Measurements from ENCODE around the gene NELFA. TPM values are rescaled to one million over a fixed set of nuclear protein-coding genes. Genes with fewer than 3 reads are reported as not detected.

NELFA gene
- total RNA-seq, 3 donors from 2014 or later, result 14.1 to 22.0 (median 18.4) TPM

- no peaks in the 10 kb centered on the region for H3K4me1 ChIP-seq
- no peaks in the 10 kb centered on the region for H3K9me3 ChIP-seq
- H3K27me3 ChIP-seq, result no peaks in the 10 kb centered on the region
- intact Hi-C loops (cut with DNase I; ENCODE audit: low total_unique reads), result loop anchor here (10.0 kb wide), 1 partner anchor 820 kb away; no protein-coding TSS in a partner anchor
- no peak overlapping the region for H3K27ac ChIP-seq
- no peak for TF ChIP-seq POLR2A (IDR thresholded peaks at IDR 0.05)
- TF ChIP-seq, protein P1, sequence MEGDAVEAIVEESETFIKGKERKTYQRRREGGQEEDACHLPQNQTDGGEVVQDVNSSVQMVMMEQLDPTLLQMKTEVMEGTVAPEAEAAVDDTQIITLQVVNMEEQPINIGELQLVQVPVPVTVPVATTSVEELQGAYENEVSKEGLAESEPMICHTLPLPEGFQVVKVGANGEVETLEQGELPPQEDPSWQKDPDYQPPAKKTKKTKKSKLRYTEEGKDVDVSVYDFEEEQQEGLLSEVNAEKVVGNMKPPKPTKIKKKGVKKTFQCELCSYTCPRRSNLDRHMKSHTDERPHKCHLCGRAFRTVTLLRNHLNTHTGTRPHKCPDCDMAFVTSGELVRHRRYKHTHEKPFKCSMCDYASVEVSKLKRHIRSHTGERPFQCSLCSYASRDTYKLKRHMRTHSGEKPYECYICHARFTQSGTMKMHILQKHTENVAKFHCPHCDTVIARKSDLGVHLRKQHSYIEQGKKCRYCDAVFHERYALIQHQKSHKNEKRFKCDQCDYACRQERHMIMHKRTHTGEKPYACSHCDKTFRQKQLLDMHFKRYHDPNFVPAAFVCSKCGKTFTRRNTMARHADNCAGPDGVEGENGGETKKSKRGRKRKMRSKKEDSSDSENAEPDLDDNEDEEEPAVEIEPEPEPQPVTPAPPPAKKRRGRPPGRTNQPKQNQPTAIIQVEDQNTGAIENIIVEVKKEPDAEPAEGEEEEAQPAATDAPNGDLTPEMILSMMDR (IDR thresholded peaks at IDR 0.05), result no peak
- TF ChIP-seq POLR2AphosphoS5 (IDR thresholded peaks at IDR 0.05), result no peak
- H3K36me3 ChIP-seq, result no peaks in the 10 kb centered on the region
- DNase-seq (ENCODE audit: low spot score in 2 of 2), result no peak
- no peak overlapping the region for H3K4me3 ChIP-seq
Measured at GRCh38 chr4:2015008-2015407, 6.2 kb upstream of the NELFA start.

- Histone ChIP-seq H3K27me3 (no peaks in the 10 kb centered on the region), H3K4me1 (no peaks in the 10 kb centered on the region), H3K36me3 (no peaks in the 10 kb centered on the region), H3K4me3 (no peak overlapping the region), H3K9me3 (no peaks in the 10 kb centered on the region), H3K27ac (no peak overlapping the region)
- intact Hi-C loops (cut with DNase I; ENCODE audit: low total_unique reads), result loop anchor here (10.0 kb wide), 1 partner anchor 823 kb away; no protein-coding TSS in a partner anchor
- DNase-seq (ENCODE audit: low spot score in 2 of 2), result no peak
- TF ChIP-seq, protein P1 (IDR thresholded peaks at IDR 0.05), result no peak
- TF ChIP-seq POLR2AphosphoS5 (IDR thresholded peaks at IDR 0.05) (no peak), POLR2A (IDR thresholded peaks at IDR 0.05) (no peak)
Measured at GRCh38 chr4:2011583-2011982, 2.8 kb upstream of the NELFA start.

GRCh38 chr4:2009651-2010233 lies 968 bp upstream of the NELFA start:
- Histone ChIP-seq H3K4me3 (peak overlapping the region; percentile 98 to 99 (median 98)), H3K4me1 (no peaks in the 10 kb centered on the region), H3K9me3 (no peaks in the 10 kb centered on the region), H3K27ac (peak overlapping the region; percentile 99), H3K27me3 (no peaks in the 10 kb centered on the region), H3K36me3 (no peaks in the 10 kb centered on the region)
- intact Hi-C loops (cut with DNase I; ENCODE audit: low total_unique reads), result loop anchor here (10.0 kb wide), 1 partner anchor 825 kb away; no protein-coding TSS in a partner anchor
- DNase-seq (ENCODE audit: low spot score in 2 of 2), result peak in 1 of 2 donors; percentile 31
- TF ChIP-seq, protein P1 (IDR thresholded peaks at IDR 0.05), result peak in 1 of 3 donors; percentile 17
- TF ChIP-seq POLR2AphosphoS5 (IDR thresholded peaks at IDR 0.05), result no peak

- no peak for DNase-seq (ENCODE audit: low spot score in 2 of 2)
- H3K27ac ChIP-seq, result peak overlapping the region; percentile 99
- intact Hi-C loops (cut with DNase I; ENCODE audit: low total_unique reads), result no loop called here
- peak overlapping the region; percentile 98 to 99 (median 98) for H3K4me3 ChIP-seq
- no peaks in the 10 kb centered on the region for H3K9me3 ChIP-seq
- TF ChIP-seq, protein P1 (IDR thresholded peaks at IDR 0.05), result no peak
- TF ChIP-seq POLR2AphosphoS5 (IDR thresholded peaks at IDR 0.05) (no peak), POLR2A (IDR thresholded peaks at IDR 0.05) (no peak)
- no peaks in the 10 kb centered on the region for H3K27me3 ChIP-seq
- H3K36me3 ChIP-seq, result no peaks in the 10 kb centered on the region
- H3K4me1 ChIP-seq, result no peaks in the 10 kb centered on the region
Measured at GRCh38 chr4:2008671-2008920, 178 bp downstream of the NELFA start.

DNA sequence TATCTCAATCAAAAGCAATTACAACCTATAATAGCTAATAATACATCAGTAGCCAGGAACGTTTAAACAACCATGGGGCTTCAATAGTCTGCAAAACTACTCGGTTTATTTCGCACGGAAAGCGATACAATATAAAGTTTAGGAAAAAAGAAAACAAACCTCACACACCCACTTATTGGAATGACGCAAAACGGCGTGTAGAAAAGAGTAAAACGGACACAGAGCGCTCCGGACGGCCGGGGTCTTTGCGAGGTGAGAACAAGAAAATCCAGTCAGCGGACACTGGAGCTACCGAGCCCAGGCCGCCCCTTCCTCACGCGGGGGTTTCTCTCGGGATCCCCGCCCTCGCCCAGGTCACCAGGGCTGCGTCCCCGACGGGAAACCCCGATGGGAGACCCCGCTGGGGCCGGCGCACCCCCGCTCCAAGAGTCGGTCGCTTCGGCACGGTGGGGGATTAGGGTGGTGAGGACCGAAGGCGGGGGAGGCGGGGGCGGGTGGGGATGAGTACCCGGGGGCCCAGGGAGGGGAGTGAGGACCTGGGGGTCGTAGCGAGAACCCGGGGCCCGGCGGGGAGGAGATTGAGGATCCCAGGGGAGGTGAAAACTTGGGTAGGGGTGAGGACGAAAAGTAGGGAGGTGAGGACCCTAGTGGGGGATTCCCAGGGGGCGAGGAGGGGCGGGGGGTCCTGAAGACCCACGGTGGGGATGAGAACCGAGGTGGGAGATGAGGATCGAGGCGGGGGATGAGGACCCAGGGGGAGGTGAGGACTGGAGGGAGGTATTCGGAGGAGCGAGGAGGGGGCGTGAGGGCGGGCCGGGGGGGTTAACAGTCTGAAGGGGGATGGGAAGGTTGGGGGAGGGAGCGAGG lies 737 bp downstream of the NELFA start:
- intact Hi-C loops (cut with DNase I; ENCODE audit: low total_unique reads), result no loop called here
- no peak for TF ChIP-seq POLR2A (IDR thresholded peaks at IDR 0.05)
- TF ChIP-seq, protein P1 (IDR thresholded peaks at IDR 0.05), result no peak
- no peak for TF ChIP-seq POLR2AphosphoS5 (IDR thresholded peaks at IDR 0.05)
- Histone ChIP-seq H3K27ac (peak overlapping the region; percentile 99), H3K9me3 (no peaks in the 10 kb centered on the region), H3K36me3 (no peaks in the 10 kb centered on the region), H3K4me1 (no peaks in the 10 kb centered on the region), H3K4me3 (peak overlapping the region; percentile 98 to 99 (median 98)), H3K27me3 (no peaks in the 10 kb centered on the region)
- DNase-seq (ENCODE audit: low spot score in 2 of 2), result no peak

Measured in breast epithelium (tissue), 4 donors.